GM18861 (cell line): ENCODE data around the gene GNG13.
"Not testable (repeated sequence)": the region's sequence is repeated elsewhere in the genome, so short reads cannot be mapped to it uniquely, and the experiment has no call there.

ENCODE experiments used
- ATAC-seq: cut with Tn5 transposase; IDR thresholded peaks from one replicate; pipeline ENCODE4 v1.9.1; 2021; ENCODE audit not compliant: unreplicated experiment

The GNG13 gene

GRCh38 chr16:780296-780695 is 20.2 kb downstream of the GNG13 start:
- no peak for ATAC-seq

- no peak for ATAC-seq
Observed at GRCh38 chr16:779561-779960, 21.0 kb downstream of the GNG13 start.

- no peak for ATAC-seq
Observed at GRCh38 chr16:778909-779527, 21.5 kb downstream of the GNG13 start.

DNA sequence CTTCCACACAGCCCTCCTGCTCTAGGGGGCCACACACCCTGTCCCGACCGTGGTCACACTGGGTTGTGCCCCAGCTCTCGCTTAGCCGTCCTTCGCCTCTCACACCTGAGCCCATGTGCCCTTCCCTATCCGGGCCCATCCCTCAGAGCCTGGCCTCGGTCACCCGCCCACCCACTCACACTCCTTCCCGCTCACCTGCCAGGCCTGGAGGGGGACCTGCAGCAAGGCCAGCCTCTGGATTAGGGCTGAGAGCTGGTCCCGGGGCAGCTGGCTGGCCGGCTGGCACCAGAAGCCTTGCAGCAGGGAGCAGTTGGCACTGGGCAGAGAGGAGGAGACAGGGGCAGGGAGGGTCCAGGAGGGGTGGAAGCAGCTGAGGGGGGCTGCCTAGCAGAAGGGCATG is 22.1 kb downstream of the GNG13 start:
- no peak for ATAC-seq

- ATAC-seq: no peak
Observed at GRCh38 chr16:777826-778225, 22.7 kb downstream of the GNG13 start.

DNA sequence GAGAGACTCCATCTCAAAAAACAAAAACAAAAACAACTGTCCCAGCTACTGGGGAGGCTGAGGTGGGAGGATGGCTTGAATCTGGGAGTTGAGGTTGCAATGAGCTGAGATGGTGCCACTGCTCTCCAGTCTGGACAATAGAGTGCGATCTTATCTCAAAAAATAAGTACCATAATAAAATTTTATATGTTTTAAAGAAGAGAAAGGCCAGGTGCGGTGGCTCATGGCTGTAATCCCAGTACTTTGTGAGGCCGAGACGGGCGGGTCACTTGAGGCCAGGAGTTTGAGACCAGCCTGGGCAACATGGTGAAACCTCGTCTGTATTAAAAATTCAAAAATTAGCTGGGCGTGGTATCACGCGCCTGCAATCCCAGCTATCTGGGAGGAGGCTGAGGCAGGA is 23.7 kb downstream of the GNG13 start:
- ATAC-seq: no peak

DNA sequence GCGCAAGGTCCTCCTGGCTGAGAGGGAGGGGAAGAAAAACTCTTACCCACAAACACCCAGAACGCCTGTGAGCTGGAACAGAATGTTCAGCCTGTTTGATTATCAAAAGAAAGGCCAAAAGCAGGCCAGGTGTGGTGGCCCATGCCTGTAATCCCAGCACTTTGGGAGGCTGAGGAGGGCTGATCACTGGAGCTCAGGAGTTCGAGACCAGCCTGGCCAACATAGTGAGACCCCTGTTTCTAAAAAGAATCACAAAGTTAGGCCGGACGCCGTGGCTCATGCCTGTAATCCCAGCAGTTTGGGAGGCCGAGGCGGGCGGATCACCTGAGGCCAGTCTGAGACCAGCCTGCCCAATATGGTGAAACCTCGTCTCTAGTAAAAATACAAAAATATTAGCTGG is 24.2 kb downstream of the GNG13 start:
- ATAC-seq: not testable (repeated sequence)

DNA sequence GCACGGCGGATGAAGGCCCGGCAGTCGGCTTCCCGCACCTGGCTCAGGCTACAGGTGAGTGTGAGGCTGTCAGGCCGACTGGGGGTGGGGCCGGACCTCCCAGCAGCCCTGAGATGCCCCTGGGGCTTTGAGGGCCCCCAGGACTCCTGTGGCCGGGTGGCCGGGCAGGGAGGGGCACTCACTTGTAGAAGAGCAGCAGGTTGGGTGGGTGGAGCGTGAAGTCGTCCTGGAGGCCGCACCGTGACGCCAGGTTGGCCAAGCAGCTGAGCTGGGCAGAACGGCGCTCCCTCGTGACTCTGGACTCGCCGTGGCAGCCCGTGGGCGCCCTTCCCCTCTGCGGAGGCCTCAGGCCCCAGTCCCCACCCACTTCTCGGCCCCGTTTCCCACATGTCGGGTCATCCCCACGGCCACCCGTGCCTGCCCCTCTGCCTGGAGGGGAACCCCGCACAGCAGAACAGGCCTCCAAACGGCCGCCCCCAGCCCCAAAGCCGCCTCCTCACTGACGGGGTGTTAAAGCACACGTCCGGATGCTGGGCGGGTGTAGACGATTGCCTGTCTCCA is 25.2 kb downstream of the GNG13 start:
- no peak for ATAC-seq

GRCh38 chr16:774086-775001 is 26.2 kb downstream of the GNG13 start:
- no peak for ATAC-seq

DNA sequence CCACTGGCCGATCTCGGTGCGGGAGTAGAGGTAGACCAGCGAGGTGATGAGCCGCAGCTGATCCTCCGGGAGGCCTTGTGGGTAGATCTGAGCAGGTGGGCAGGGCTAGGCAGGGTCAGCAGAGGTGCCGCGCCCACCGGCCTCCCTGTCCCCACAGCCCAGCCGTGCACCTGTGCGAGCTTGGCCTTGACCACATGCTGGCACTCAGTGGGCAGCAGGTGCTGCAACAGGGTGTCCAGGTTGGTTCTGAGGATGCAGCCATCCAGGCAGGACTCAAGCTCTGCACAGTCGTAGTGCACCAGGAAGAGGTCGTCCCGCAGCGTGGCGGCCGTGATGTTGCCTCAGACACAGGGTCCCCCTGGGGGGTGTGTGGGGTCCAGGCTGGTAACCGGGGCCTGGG is 27.6 kb downstream of the GNG13 start:
- ATAC-seq: no peak

DNA sequence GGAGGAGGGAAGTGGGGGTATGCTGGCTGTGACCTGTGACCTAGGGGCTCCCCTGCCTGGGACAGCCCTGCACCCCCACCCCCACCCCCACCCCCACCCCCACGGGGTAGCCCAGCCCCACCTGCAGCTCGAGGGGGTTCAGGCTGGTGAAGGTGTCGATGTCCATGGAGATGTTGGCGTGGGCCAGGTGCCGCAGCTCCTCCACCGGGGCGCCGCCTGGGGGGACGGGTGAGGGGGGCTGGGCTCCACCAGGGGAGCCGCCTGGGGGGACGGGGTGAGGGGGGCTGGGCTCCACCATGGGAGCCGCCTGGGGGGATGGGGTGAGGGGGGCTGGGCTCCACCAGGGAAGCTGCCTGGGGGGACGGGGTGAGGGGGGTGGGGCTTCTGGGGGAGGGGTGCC is 30.1 kb downstream of the GNG13 start:
- ATAC-seq: no peak

GRCh38 chr16:769934-770333 is 30.6 kb downstream of the GNG13 start:
- ATAC-seq: no peak

DNA sequence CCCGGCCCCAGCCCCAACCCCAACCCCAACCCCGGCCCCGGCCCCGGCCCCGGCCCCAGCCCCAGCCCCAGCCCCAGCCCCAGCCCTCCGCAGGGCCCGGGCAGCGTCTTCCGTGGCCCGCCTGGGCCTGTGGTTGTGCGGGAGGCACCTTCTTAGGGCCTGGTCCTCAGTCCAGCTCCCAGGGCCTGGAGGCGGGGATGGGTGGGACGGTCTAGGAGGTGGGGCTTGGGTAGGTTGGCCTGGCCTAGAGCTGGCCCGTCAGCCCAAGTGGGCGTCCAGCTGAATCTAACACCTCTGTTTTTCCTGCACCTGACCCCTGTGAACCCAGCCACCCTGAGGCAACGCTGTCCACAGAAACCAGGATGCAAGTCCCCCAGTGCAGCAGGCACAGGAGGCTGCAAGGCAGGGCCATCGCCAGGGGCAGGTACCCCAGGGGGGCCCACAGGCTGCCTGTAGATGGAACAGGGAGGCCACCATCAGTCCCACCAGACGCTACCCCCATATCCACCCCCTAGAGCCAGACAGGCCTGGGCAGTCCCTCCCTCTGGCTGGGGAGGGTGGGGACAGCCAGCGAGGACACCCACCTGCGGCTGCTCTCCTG is 31.2 kb downstream of the GNG13 start:
- no peak for ATAC-seq

DNA sequence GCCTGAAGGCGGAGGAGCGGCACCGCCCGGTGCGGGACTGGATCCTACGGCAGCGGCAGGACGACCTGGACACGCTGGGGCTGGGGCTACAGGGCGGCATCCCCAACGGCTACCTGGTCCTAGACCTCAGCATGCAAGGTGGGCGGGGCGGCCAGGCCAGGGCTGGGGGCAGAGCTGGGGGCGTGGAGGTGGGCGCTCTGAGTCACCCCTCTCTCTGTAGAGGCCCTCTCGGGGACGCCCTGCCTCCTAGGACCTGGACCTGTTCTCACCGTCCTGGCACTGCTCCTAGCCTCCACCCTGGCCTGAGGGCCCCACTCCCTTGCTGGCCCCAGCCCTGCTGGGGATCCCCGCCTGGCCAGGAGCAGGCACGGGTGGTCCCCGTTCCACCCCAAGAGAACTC is 32.1 kb downstream of the GNG13 start:
- ATAC-seq: no peak

- ATAC-seq: no peak
Observed at GRCh38 chr16:767743-768235, 32.7 kb downstream of the GNG13 start.

- no peak for ATAC-seq
Observed at GRCh38 chr16:766820-767640, 33.5 kb downstream of the GNG13 start.

DNA sequence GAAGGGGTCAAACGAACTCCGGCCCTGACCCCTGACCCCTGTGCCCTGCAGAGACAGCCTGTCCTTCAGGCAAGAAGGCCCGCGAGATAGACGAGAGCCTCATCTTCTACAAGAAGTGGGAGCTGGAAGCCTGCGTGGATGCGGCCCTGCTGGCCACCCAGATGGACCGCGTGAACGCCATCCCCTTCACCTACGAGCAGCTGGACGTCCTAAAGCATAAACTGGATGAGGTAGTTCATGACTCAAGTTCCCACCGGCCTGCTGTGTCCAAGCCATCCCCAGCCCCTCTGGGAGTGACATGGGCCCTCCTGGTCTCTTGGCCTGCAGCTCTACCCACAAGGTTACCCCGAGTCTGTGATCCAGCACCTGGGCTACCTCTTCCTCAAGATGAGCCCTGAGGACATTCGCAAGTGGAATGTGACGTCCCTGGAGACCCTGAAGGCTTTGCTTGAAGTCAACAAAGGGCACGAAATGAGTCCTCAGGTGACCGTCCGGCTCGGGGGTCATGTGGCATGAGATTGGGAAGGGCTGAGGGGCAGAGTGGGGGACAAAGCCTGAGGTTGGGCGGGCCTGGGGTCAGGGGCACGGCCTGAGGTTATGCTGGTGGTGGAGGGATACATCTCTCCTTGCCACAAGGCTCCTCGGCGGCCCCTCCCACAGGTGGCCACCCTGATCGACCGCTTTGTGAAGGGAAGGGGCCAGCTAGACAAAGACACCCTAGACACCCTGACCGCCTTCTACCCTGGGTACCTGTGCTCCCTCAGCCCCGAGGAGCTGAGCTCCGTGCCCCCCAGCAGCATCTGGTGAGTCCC is 34.3 kb downstream of the GNG13 start:
- ATAC-seq: no peak

GRCh38 chr16:765488-765865 is 35.1 kb downstream of the GNG13 start:
- ATAC-seq: no peak

- ATAC-seq: no peak
Observed at GRCh38 chr16:764848-765487, 35.6 kb downstream of the GNG13 start.
